K562 (cell line): ENCODE measurements around the gene VPS45. TPM values are rescaled to one million over a fixed set of nuclear protein-coding genes. Genes with fewer than 3 reads are reported as not detected.

Experiments
- ATF1 ChIP-seq, 2 experiments: fragments of 450-650 bp in 1 of 2; IDR thresholded peaks; 2 replicates each; pipeline ENCODE4 v1.6.1; 2016; ENCODE audit warnings: missing compliant biosample characterization in 1 of 2, missing genetic modification characterization in 1 of 2
- ATF7 ChIP-seq: fragments of 450-650 bp; IDR thresholded peaks from 2 replicates; pipeline ENCODE4 v1.7.1; 2014; ENCODE audit warnings: mild to moderate bottlenecking, moderate library complexity
- EGR1 ChIP-seq: fragments of 450-650 bp; conservative IDR thresholded peaks from 2 replicates; pipeline ENCODE4 v1.6.1; 2017; ENCODE audit warnings: mild to moderate bottlenecking
- ELF1 ChIP-seq: fragments of 200-800 bp; sonication (Bioruptor generic); IDR thresholded peaks from 2 replicates; pipeline ENCODE4 v1.6.1; 2016; ENCODE audit warnings: missing genetic modification characterization, missing compliant biosample characterization
- ELF2 ChIP-seq: fragments of 250-450 bp; sonication (Bioruptor Pico); IDR thresholded peaks from 2 replicates; pipeline ENCODE4 v1.5.0; 2021; ENCODE audit warnings: mild to moderate bottlenecking
- GATAD2B ChIP-seq: fragments of 450-650 bp; IDR thresholded peaks from 2 replicates; pipeline ENCODE4 v1.6.1; 2017; ENCODE audit warnings: mild to moderate bottlenecking, borderline replicate concordance
- HEY1 ChIP-seq: fragments of 250-450 bp; sonication (Bioruptor Pico); IDR thresholded peaks from 2 replicates; pipeline ENCODE4 v1.5.0; 2020; ENCODE audit warnings: mild to moderate bottlenecking, moderate library complexity, borderline replicate concordance
- JUNB ChIP-seq: fragments of 450-650 bp; formaldehyde crosslinking; conservative IDR thresholded peaks from 2 replicates; pipeline ENCODE4 v1.4.0; 2020; ENCODE audit warnings: mild to moderate bottlenecking
- LARP7 ChIP-seq: fragments of 450-650 bp; IDR thresholded peaks from 2 replicates; pipeline ENCODE4 v1.6.1; 2016
- MTA1 ChIP-seq: fragments of 450-650 bp; IDR thresholded peaks from 2 replicates; pipeline ENCODE4 v1.6.1; 2017; ENCODE audit warnings: borderline replicate concordance
- NR4A1 ChIP-seq, 2 experiments: fragments of 250-450 bp in 1 of 2; fragments of 450-650 bp in 1 of 2; sonication (Bioruptor Pico) in 1 of 2; IDR thresholded peaks; 2 replicates each; pipeline versions ENCODE4 v1.4.0 to v1.6.1; 2016 to 2020; ENCODE audit warnings: mild to moderate bottlenecking in 2 of 2, missing compliant biosample characterization in 1 of 2, missing genetic modification characterization in 1 of 2, moderate library complexity in 1 of 2
- PHF20 ChIP-seq: fragments of 450-650 bp; IDR thresholded peaks from 2 replicates; pipeline ENCODE4 v1.6.1; 2018; ENCODE audit not compliant: partially characterized antibody
- PURB ChIP-seq: sonication (generic); formaldehyde crosslinking; IDR thresholded peaks from 2 replicates; pipeline ENCODE4 v1.9.0; 2021; ENCODE audit warnings: low read depth, mild to moderate bottlenecking, missing genetic modification reagents
- RBM15 ChIP-seq: fragments of 200-400 bp; formaldehyde crosslinking; IDR thresholded peaks from 2 replicates; pipeline ENCODE4 v1.6.1; 2018; ENCODE audit warnings: mild to moderate bottlenecking, low read length, moderate library complexity; ENCODE audit not compliant: insufficient read depth
- RERE ChIP-seq: sonication (generic); formaldehyde crosslinking; IDR thresholded peaks from 2 replicates; pipeline ENCODE4 v1.8.0; 2023; ENCODE audit warnings: missing genetic modification reagents, mild to moderate bottlenecking, borderline replicate concordance
- SMARCE1 ChIP-seq: fragments of 450-650 bp; IDR thresholded peaks from 2 replicates; pipeline ENCODE4 v1.7.1; 2016; ENCODE audit warnings: mild to moderate bottlenecking
- SRSF3 ChIP-seq: fragments of 200-400 bp; formaldehyde crosslinking; IDR thresholded peaks from 2 replicates; pipeline ENCODE4 v1.6.1; 2016; ENCODE audit warnings: mild to moderate bottlenecking, low read length, moderate library complexity; ENCODE audit not compliant: insufficient read depth
- ZNF696 ChIP-seq: fragments of 250-450 bp; sonication (Bioruptor Pico); conservative IDR thresholded peaks from 2 replicates; pipeline ENCODE4 v1.4.0; 2020; ENCODE audit warnings: mild to moderate bottlenecking, moderate library complexity
- ZNF699 ChIP-seq: fragments of 250-450 bp; sonication (Bioruptor Pico); IDR thresholded peaks from 2 replicates; pipeline ENCODE4 v1.8.0; 2021; ENCODE audit warnings: mild to moderate bottlenecking, moderate library complexity; ENCODE audit not compliant: insufficient replicate concordance
- polyA plus RNA-seq, 8 experiments: library from polyadenylated mRNA; depleted of rRNA in 4 of 8; stranded (reverse) in 5 of 8; unstranded in 3 of 8; fragments of >200 nt; fragmentation: Nextera tagmentation in 2 of 8; fragmentation: Illumina TruSeq in 1 of 8; extraction: Ambion mirVana in 2 of 8; extraction: Trizol in 1 of 8; gene quantifications; 2 replicates each; pipeline versions ENCODE4 v1.2.1 to v1.2.3, GENCODE V29; 2011 to 2014; ENCODE audit warnings: inconsistent platforms in 1 of 8, missing spikeins in 1 of 8
- total RNA-seq, 7 experiments: library from RNA; depleted of rRNA in 6 of 7; stranded (reverse); fragments of >200 nt in 6 of 7; fragmentation: Illumina TruSeq in 2 of 7; extraction: Trizol in 2 of 7; gene quantifications; 2 replicates each; pipeline versions ENCODE4 v1.2.1 to v1.2.3, GENCODE V29; 2011 to 2021; ENCODE audit warnings: low replicate concordance in 1 of 7
- TF ChIP-seq, protein P1 (sequence below), 2 experiments: fragments of 450-650 bp; conservative IDR thresholded peaks; 2 replicates each; pipeline ENCODE4 v1.6.1; 2017; ENCODE audit warnings: mild to moderate bottlenecking in 2 of 2, moderate library complexity in 2 of 2
- TF ChIP-seq, protein P2 (sequence below): fragments of 450-650 bp; formaldehyde crosslinking; IDR thresholded peaks from 2 replicates; pipeline ENCODE4 v1.4.0; 2022; ENCODE audit warnings: mild to moderate bottlenecking, moderate library complexity

The VPS45 gene
- total and polyA plus RNA-seq, 9 of the 15 experiments (the other 6 are each of a cell fraction or from before 2014, with no cell fraction given), result 17.9 to 48.2 (median 34.4) TPM

- TF ChIP-seq RERE (CRISPR knock-in tag), result no peak
- TF ChIP-seq GATAD2B, result peak; percentile 54; the same call in 1 of the 2 replicates
- TF ChIP-seq, protein P1, sequence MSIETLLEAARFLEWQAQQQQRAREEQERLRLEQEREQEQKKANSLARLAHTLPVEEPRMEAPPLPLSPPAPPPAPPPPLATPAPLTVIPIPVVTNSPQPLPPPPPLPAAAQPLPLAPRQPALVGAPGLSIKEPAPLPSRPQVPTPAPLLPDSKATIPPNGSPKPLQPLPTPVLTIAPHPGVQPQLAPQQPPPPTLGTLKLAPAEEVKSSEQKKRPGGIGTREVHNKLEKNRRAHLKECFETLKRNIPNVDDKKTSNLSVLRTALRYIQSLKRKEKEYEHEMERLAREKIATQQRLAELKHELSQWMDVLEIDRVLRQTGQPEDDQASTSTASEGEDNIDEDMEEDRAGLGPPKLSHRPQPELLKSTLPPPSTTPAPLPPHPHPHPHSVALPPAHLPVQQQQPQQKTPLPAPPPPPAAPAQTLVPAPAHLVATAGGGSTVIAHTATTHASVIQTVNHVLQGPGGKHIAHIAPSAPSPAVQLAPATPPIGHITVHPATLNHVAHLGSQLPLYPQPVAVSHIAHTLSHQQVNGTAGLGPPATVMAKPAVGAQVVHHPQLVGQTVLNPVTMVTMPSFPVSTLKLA (conservative IDR thresholded peaks at IDR 0.05), result no peak
- no peak for TF ChIP-seq ATF7
- TF ChIP-seq HEY1, result no peak
- TF ChIP-seq JUNB (CRISPR knock-in tag), result no peak
- TF ChIP-seq EGR1, result peak; percentile 41; the same call in 1 of the 2 replicates
- no peak for TF ChIP-seq ELF2 (CRISPR knock-in tag)
- TF ChIP-seq ELF1, result no peak
- no peak for TF ChIP-seq SRSF3
- TF ChIP-seq ATF1 (CRISPR knock-in tag; IDR thresholded peaks at IDR 0.05), result no peak
- 0 out of 2 replicates have a peak, but pooled peaks have one; percentile 23 for TF ChIP-seq ATF1 (tag; IDR thresholded peaks at IDR 0.05)
- TF ChIP-seq SMARCE1, result no peak
- no peak for TF ChIP-seq MTA1
- TF ChIP-seq RBM15, result no peak
- no peak for TF ChIP-seq ZNF696
- TF ChIP-seq PHF20, result no peak
- TF ChIP-seq LARP7, result no peak
- TF ChIP-seq PURB, result no peak
- TF ChIP-seq, protein P2, sequence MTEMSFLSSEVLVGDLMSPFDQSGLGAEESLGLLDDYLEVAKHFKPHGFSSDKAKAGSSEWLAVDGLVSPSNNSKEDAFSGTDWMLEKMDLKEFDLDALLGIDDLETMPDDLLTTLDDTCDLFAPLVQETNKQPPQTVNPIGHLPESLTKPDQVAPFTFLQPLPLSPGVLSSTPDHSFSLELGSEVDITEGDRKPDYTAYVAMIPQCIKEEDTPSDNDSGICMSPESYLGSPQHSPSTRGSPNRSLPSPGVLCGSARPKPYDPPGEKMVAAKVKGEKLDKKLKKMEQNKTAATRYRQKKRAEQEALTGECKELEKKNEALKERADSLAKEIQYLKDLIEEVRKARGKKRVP (CRISPR knock-in tag), result no peak
- no peak for TF ChIP-seq NR4A1 (CRISPR knock-in tag; IDR thresholded peaks at IDR 0.05)
- no peak for TF ChIP-seq NR4A1 (tag; IDR thresholded peaks at IDR 0.05)
- no peak for TF ChIP-seq ZNF699 (CRISPR knock-in tag)
Measured at GRCh38 chr1:150149271-150150132, 81.9 kb downstream of the VPS45 start, which contains the start of gene PLEKHO1 (continued).
